Measurements from ENCODE around the gene SLC4A1AP.

Gene SLC4A1AP

GRCh38 chr2:27651056-27651455 lies 12.6 kb upstream of the SLC4A1AP start:
- H3K4me1 ChIP-seq (ENCODE audit: control insufficient read depth, insufficient read depth, low read length) = no peaks in the 10 kb centered on the region
- no peak overlapping the region for H3K4me3 ChIP-seq (ENCODE audit: low read length in 2 of 2)
- no peak overlapping the region for H3K9ac ChIP-seq (ENCODE audit: low read length in 2 of 2)
- no peaks in the 10 kb centered on the region for H3K9me3 ChIP-seq (ENCODE audit: control insufficient read depth in 2 of 2, low read length in 2 of 2)
- H3K27ac ChIP-seq (ENCODE audit: low read length) = no peak overlapping the region
- H3K27me3 ChIP-seq (ENCODE audit: control insufficient read depth in 1 of 2, insufficient read depth in 2 of 2, low read length in 2 of 2) = no peaks in the 10 kb centered on the region
- H3K36me3 ChIP-seq (ENCODE audit: control insufficient read depth in 2 of 2, insufficient read depth in 2 of 2, low read length in 2 of 2) = peaks cover 54 to 58% of the 10 kb centered on the region in 2 donors

DNA sequence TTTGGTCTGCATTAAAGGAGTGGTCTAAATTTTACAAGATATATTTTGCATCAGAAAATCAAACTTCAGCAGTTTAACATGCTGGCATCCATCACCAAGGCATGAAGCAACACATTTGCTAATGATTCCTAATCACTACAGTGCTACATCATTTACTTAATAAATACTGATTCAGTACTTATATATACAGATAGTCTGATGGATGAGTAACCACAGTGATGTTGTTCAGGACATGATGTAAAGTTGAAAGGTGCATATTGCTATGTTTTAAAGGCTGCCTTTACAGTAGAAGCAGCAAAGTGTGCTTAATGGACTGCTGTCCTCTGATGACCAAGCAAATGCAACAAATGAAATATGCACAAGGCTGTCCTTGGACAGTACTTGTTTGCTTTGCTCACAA lies 11.3 kb upstream of the SLC4A1AP start:
- Histone ChIP-seq H3K36me3 (ENCODE audit: control insufficient read depth in 2 of 2, insufficient read depth in 2 of 2, low read length in 2 of 2) (peaks cover 53 to 62% of the 10 kb centered on the region in 2 donors), H3K9me3 (ENCODE audit: control insufficient read depth in 2 of 2, low read length in 2 of 2) (no peaks in the 10 kb centered on the region), H3K27ac (ENCODE audit: low read length) (no peak overlapping the region)

DNA sequence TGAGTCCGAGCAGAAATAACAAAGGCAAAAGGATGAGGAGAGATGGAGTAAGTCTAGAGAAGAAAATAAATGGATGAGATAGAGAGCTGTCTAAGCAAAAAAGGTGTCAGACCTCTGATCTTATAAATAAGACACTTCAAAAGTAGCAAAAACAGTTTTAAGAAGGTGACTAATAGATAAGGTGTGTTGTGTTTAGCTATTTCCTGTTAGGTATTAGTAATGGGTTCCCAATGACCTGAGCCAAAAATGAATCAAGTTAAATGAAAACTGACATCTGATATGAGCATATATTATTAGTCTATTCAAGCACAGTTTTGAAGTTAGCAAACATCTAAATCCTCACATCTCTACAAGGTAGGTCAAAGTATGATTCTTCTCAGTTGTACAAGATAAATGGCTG lies 10.9 kb upstream of the SLC4A1AP start:
- no peaks in the 10 kb centered on the region for H3K9me3 ChIP-seq (ENCODE audit: control insufficient read depth in 2 of 2, low read length in 2 of 2)
- peaks cover 53 to 61% of the 10 kb centered on the region in 2 donors for H3K36me3 ChIP-seq (ENCODE audit: control insufficient read depth in 2 of 2, insufficient read depth in 2 of 2, low read length in 2 of 2)
- no peak overlapping the region for H3K9ac ChIP-seq (ENCODE audit: low read length in 2 of 2)
- no peaks in the 10 kb centered on the region for H3K4me1 ChIP-seq (ENCODE audit: control insufficient read depth, insufficient read depth, low read length)
- H3K27ac ChIP-seq (ENCODE audit: low read length) = no peak overlapping the region
- no peak overlapping the region for H3K4me3 ChIP-seq (ENCODE audit: low read length in 2 of 2)
- no peaks in the 10 kb centered on the region for H3K27me3 ChIP-seq (ENCODE audit: control insufficient read depth in 1 of 2, insufficient read depth in 2 of 2, low read length in 2 of 2)

More for the DNA sequence above, 11.3 kb upstream of the SLC4A1AP start:
- H3K4me3 ChIP-seq (ENCODE audit: low read length in 2 of 2) = no peak overlapping the region
- H3K4me1 ChIP-seq (ENCODE audit: control insufficient read depth, insufficient read depth, low read length) = no peaks in the 10 kb centered on the region
- no peaks in the 10 kb centered on the region for H3K27me3 ChIP-seq (ENCODE audit: control insufficient read depth in 1 of 2, insufficient read depth in 2 of 2, low read length in 2 of 2)
- no peak overlapping the region for H3K9ac ChIP-seq (ENCODE audit: low read length in 2 of 2)

DNA sequence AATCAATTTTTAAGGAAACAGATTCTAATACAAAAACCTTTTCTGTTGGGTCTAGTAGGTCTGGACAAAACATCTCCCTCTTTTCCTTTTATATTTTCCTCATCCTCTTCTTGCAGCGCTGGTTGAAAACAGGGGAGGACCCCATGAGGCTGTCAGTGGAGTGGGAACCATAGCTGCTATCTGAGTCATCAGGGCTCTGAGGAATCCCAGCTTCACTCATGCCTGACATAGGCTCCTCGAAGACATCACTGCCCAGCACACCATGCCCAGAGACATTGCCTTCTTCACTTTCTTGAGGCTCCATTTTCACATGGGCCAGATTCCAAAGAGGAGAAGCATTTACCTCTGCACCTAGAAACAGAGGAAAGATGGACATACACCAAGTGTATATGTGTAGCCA lies 10.3 kb upstream of the SLC4A1AP start:
- no peaks in the 10 kb centered on the region for H3K4me1 ChIP-seq (ENCODE audit: control insufficient read depth, insufficient read depth, low read length)
- H3K4me3 ChIP-seq (ENCODE audit: low read length in 2 of 2) = no peak overlapping the region
- H3K27ac ChIP-seq (ENCODE audit: low read length) = no peak overlapping the region

DNA sequence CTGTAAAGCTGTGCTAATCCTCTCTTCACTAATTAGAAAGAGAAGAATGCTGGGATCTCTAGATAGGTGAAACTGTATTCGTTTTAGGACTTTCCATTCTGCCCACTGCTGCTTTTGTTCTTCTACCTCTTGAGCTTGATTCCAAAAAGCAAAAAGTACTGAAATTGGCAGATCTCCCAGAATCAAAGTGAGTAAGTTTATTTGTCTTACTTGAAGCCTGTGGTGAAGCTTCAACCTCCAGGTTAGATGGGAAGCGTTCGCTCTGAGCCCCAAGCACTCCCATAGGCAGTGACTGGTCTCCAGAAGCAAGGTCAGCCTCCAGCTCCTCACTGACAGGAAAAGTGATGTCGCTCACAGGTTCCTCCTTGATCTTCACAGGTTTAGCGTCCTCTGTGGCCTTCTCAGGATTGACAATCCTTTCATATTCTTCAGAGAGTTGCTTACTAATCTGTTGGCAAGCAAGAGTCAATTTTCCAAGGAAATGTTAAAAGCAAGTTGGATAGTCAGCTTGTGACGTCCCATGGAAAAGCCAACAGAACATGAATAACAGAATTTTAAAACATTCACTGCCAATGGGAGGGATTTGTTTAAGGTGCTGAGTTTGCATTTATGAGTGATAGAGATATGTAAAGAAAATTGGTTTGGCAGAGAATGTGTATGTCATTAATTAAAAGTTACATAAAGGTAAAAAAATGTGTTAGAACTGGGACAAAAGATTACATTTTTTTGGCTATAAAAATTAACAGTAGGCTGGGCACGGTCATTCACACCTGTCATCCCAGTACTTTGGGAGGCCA lies 8.3 kb upstream of the SLC4A1AP start:
- no peak overlapping the region for H3K9ac ChIP-seq (ENCODE audit: low read length in 2 of 2)
- H3K4me3 ChIP-seq (ENCODE audit: low read length in 2 of 2) = no peak overlapping the region
- no peaks in the 10 kb centered on the region for H3K4me1 ChIP-seq (ENCODE audit: control insufficient read depth, insufficient read depth, low read length)
- no peak overlapping the region for H3K27ac ChIP-seq (ENCODE audit: low read length)
- H3K9me3 ChIP-seq (ENCODE audit: control insufficient read depth in 2 of 2, low read length in 2 of 2) = no peaks in the 10 kb centered on the region
- peaks cover 46 to 60% of the 10 kb centered on the region in 2 donors for H3K36me3 ChIP-seq (ENCODE audit: control insufficient read depth in 2 of 2, insufficient read depth in 2 of 2, low read length in 2 of 2)
- H3K27me3 ChIP-seq (ENCODE audit: control insufficient read depth in 1 of 2, insufficient read depth in 2 of 2, low read length in 2 of 2) = no peaks in the 10 kb centered on the region

More for the DNA sequence above, 10.3 kb upstream of the SLC4A1AP start:
- H3K9me3 ChIP-seq (ENCODE audit: control insufficient read depth in 2 of 2, low read length in 2 of 2) = no peaks in the 10 kb centered on the region
- no peaks in the 10 kb centered on the region for H3K27me3 ChIP-seq (ENCODE audit: control insufficient read depth in 1 of 2, insufficient read depth in 2 of 2, low read length in 2 of 2)
- peaks cover 49 to 55% of the 10 kb centered on the region in 2 donors for H3K36me3 ChIP-seq (ENCODE audit: control insufficient read depth in 2 of 2, insufficient read depth in 2 of 2, low read length in 2 of 2)
- no peak overlapping the region for H3K9ac ChIP-seq (ENCODE audit: low read length in 2 of 2)

- peaks cover 22 to 31% of the 10 kb centered on the region in 2 donors for H3K36me3 ChIP-seq (ENCODE audit: control insufficient read depth in 2 of 2, insufficient read depth in 2 of 2, low read length in 2 of 2)
- no peak overlapping the region for H3K4me3 ChIP-seq (ENCODE audit: low read length in 2 of 2)
- H3K4me1 ChIP-seq (ENCODE audit: control insufficient read depth, insufficient read depth, low read length) = peaks cover 23% of the 10 kb centered on the region
- no peak overlapping the region for H3K27ac ChIP-seq (ENCODE audit: low read length)
- no peaks in the 10 kb centered on the region for H3K27me3 ChIP-seq (ENCODE audit: control insufficient read depth in 1 of 2, insufficient read depth in 2 of 2, low read length in 2 of 2)
- no peaks in the 10 kb centered on the region for H3K9me3 ChIP-seq (ENCODE audit: control insufficient read depth in 2 of 2, low read length in 2 of 2)
- no peak overlapping the region for H3K9ac ChIP-seq (ENCODE audit: low read length in 2 of 2)
Measured at GRCh38 chr2:27661371-27661770, 2.3 kb upstream of the SLC4A1AP start.

DNA sequence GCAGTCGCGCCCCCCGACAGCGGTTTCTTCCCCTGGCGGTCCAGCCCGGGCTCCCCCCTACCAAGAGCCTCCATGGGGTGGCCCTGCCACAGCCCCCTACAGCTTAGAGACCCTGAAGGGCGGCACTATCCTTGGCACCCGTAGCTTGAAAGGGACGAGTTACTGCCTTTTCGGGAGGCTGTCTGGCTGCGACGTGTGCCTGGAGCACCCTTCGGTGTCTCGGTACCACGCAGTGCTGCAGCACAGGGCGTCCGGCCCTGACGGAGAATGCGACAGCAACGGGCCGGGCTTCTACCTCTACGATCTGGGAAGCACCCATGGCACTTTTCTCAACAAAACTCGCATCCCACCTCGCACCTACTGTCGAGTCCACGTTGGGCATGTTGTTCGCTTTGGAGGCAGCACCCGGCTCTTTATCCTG lies 475 bp downstream of the SLC4A1AP start:
- H3K27ac ChIP-seq (ENCODE audit: low read length) = peak overlapping the region; percentile 93
- H3K9ac ChIP-seq (ENCODE audit: low read length in 2 of 2) = peak overlapping the region; percentile 97 to 98
- peaks cover 23% of the 10 kb centered on the region for H3K4me1 ChIP-seq (ENCODE audit: control insufficient read depth, insufficient read depth, low read length)
- no peaks in the 10 kb centered on the region for H3K27me3 ChIP-seq (ENCODE audit: control insufficient read depth in 1 of 2, insufficient read depth in 2 of 2, low read length in 2 of 2)
- H3K4me3 ChIP-seq (ENCODE audit: low read length in 2 of 2) = peak overlapping the region; percentile 99 to 100
- H3K36me3 ChIP-seq (ENCODE audit: control insufficient read depth in 2 of 2, insufficient read depth in 2 of 2, low read length in 2 of 2) = peaks cover 24 to 27% of the 10 kb centered on the region in 2 donors
- no peaks in the 10 kb centered on the region for H3K9me3 ChIP-seq (ENCODE audit: control insufficient read depth in 2 of 2, low read length in 2 of 2)

DNA sequence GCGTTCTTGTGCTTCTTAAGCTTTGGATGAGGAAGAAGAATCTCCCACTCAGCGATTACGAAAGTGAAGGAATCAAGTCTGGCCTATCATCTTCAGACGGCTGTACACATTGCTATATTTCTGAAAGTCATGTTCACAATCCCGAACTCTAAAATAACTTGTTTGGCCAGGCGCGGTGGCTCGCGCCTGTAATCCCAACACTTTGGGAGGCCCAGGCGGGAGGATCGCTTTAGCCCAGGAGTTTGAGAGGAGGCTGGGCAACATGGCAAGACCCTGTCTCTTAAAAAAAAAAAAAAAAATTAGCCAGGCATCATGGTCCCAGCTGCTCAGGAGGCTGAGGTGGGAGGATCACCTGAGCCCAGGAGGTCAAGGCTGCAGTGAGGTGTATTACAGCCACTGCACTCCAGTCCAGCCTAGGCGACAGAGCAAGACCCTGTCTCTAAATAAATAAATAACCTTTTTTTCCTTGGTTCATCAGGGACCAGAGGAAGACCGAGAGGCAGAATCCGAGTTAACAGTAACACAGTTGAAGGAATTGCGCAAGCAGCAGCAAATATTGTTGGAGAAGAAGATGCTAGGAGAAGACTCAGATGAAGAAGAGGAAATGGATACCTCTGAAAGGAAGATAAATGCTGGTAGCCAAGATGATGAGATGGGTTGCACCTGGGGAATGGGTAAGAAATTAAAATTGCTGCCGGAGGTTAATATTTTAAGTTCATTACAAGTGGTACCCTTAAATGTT lies 1.1 kb downstream of the SLC4A1AP start:
- no peak overlapping the region for H3K27ac ChIP-seq (ENCODE audit: low read length)
- no peaks in the 10 kb centered on the region for H3K9me3 ChIP-seq (ENCODE audit: control insufficient read depth in 2 of 2, low read length in 2 of 2)
- peak overlapping the region; percentile 99 to 100 for H3K4me3 ChIP-seq (ENCODE audit: low read length in 2 of 2)
- no peaks in the 10 kb centered on the region for H3K27me3 ChIP-seq (ENCODE audit: control insufficient read depth in 1 of 2, insufficient read depth in 2 of 2, low read length in 2 of 2)
- peak overlapping the region; percentile 97 to 98 for H3K9ac ChIP-seq (ENCODE audit: low read length in 2 of 2)
- peaks cover 23 to 27% of the 10 kb centered on the region in 2 donors for H3K36me3 ChIP-seq (ENCODE audit: control insufficient read depth in 2 of 2, insufficient read depth in 2 of 2, low read length in 2 of 2)
- peaks cover 23% of the 10 kb centered on the region for H3K4me1 ChIP-seq (ENCODE audit: control insufficient read depth, insufficient read depth, low read length)

DNA sequence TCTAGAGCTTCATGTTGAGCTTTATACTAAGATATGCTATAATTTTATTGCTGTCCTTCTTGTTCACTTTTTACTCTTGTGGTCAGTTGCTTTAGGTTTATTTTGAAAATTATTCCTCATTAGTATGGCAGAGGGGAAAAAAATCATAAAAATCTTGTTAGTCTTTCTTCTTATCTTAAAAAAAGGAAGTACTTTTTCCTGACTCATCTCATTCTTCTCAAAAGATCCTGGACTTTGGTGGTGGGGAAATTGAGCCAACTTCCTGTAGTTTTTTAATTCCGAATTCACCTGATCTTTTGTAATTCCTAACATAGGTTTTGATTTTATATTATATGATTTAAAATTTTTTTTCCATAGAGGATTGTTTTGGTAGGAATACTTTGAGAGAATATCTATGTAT lies 3.8 kb downstream of the SLC4A1AP start:
- no peaks in the 10 kb centered on the region for H3K9me3 ChIP-seq (ENCODE audit: control insufficient read depth in 2 of 2, low read length in 2 of 2)
- peaks cover 18 to 28% of the 10 kb centered on the region in 2 donors for H3K36me3 ChIP-seq (ENCODE audit: control insufficient read depth in 2 of 2, insufficient read depth in 2 of 2, low read length in 2 of 2)
- no peaks in the 10 kb centered on the region for H3K27me3 ChIP-seq (ENCODE audit: control insufficient read depth in 1 of 2, insufficient read depth in 2 of 2, low read length in 2 of 2)
- H3K4me1 ChIP-seq (ENCODE audit: control insufficient read depth, insufficient read depth, low read length) = peaks cover 21% of the 10 kb centered on the region
- no peak overlapping the region for H3K9ac ChIP-seq (ENCODE audit: low read length in 2 of 2)
- H3K27ac ChIP-seq (ENCODE audit: low read length) = no peak overlapping the region
- H3K4me3 ChIP-seq (ENCODE audit: low read length in 2 of 2) = no peak overlapping the region

DNA sequence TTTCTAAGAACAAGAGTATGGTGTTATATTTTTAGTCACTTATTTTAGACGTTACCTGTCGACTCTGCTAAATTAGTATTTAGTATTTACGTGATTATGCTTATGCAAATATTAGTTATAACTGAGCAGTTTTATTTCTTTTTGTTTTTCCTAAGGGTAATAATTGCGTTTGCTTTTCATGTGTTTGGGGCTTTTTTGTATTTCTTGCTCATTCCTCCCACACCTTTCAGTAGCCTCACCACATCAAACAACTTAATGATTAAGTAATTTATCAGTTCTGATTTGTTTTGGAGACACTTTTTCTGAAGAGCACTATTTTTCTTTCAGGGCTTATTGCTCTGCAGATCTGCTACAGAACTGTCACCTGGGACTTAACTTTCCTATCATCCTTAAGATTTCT lies 7.5 kb downstream of the SLC4A1AP start:
- H3K27ac ChIP-seq (ENCODE audit: low read length) = no peak overlapping the region
- no peaks in the 10 kb centered on the region for H3K4me1 ChIP-seq (ENCODE audit: control insufficient read depth, insufficient read depth, low read length)
- no peaks in the 10 kb centered on the region for H3K9me3 ChIP-seq (ENCODE audit: control insufficient read depth in 2 of 2, low read length in 2 of 2)
- peaks cover 24 to 46% of the 10 kb centered on the region in 2 donors for H3K36me3 ChIP-seq (ENCODE audit: control insufficient read depth in 2 of 2, insufficient read depth in 2 of 2, low read length in 2 of 2)
- H3K27me3 ChIP-seq (ENCODE audit: control insufficient read depth in 1 of 2, insufficient read depth in 2 of 2, low read length in 2 of 2) = no peaks in the 10 kb centered on the region
- no peak overlapping the region for H3K9ac ChIP-seq (ENCODE audit: low read length in 2 of 2)
- no peak overlapping the region for H3K4me3 ChIP-seq (ENCODE audit: low read length in 2 of 2)
